Colonic mucosa (tissue), 4 donors: ENCODE measurements around the gene PPP2R5D. TPM values are rescaled to one million over a fixed set of nuclear protein-coding genes. Genes with fewer than 3 reads are reported as not detected.
"Not testable (repeated sequence)": the region's sequence is repeated elsewhere in the genome, so short reads cannot be mapped to it uniquely, and the experiment has no call there.

Experiments used
- DNase-seq: peaks from one replicate; pipeline ENCODE4 v3.0.0-alpha.2; 2020
- H3K27ac ChIP-seq: fragments of 200-600 bp; one replicate; pipeline ENCODE4 v1.8.0; 2021
- H3K27me3 ChIP-seq: fragments of 200-600 bp; one replicate; pipeline ENCODE4 v1.8.0; 2021
- H3K36me3 ChIP-seq: fragments of 200-600 bp; one replicate; pipeline ENCODE4 v1.8.0; 2021
- H3K4me1 ChIP-seq: fragments of 200-600 bp; one replicate; pipeline ENCODE4 v1.8.0; 2021; ENCODE audit warnings: mild to moderate bottlenecking
- H3K4me3 ChIP-seq: fragments of 200-600 bp; one replicate; pipeline ENCODE4 v1.8.0; 2021
- H3K9ac ChIP-seq, 2 donors: one replicate each; pipeline ENCODE4 v1.7.0; 2013; ENCODE audit warnings: control low read depth in 2 of 2, low read depth in 2 of 2, low read length in 2 of 2
- H3K9me3 ChIP-seq: fragments of 200-600 bp; one replicate; pipeline ENCODE4 v1.8.0; 2021
- CTCF ChIP-seq: fragments of 200-600 bp; IDR thresholded peaks from one replicate; pipeline ENCODE4 v1.8.0; 2022; ENCODE audit warnings: antibody characterized with exemption, mild to moderate bottlenecking
- intact Hi-C: fragments of 100-400 bp; cut with DNase I; formaldehyde crosslinking; loops from one replicate; pipeline ENCODE4 v1.14.1; 2022
- total RNA-seq, 2 donors: library from RNA; stranded (reverse); fragmentation: NEBNext Ultra II Directional in 1 of 2; extraction: Animal tissue kit (Norgen Biotek cat#: 25700) in 1 of 2; gene quantifications; one replicate each; pipeline ENCODE4 v1.2.1, GENCODE V29; 2021
- donor health status: healthy.
- donor health status: DM: no; HTN: no; CAD: no.
- donor health status: DM: no; HTN: no; CAD: no.

Gene PPP2R5D
- total RNA-seq, 2 donors from 2014 or later: 38.5 to 49.7 TPM

GRCh38 chr6:43040542-43041257 lies 56.3 kb downstream of the PPP2R5D start:
- H3K9me3 ChIP-seq: no peaks in the 10 kb centered on the region
- no peak for TF ChIP-seq CTCF
- intact Hi-C loops: no loop called here
- no peaks in the 10 kb centered on the region for H3K27me3 ChIP-seq
- H3K36me3 ChIP-seq: no peaks in the 10 kb centered on the region
- H3K4me3 ChIP-seq: no peak overlapping the region
- no peak overlapping the region for H3K27ac ChIP-seq
- no peak for DNase-seq
- no peak overlapping the region for H3K9ac ChIP-seq
- H3K4me1 ChIP-seq: no peaks in the 10 kb centered on the region

- intact Hi-C loops, H3K9me3 ChIP-seq, H3K9ac ChIP-seq, H3K36me3 ChIP-seq, H3K4me3 ChIP-seq, H3K4me1 ChIP-seq, DNase-seq, H3K27me3 ChIP-seq, H3K27ac ChIP-seq: not testable (repeated sequence)
These were observed 57.1 kb downstream of the PPP2R5D start for GRCh38 chr6:43041475-43041874.

GRCh38 chr6:43043310-43043709 lies 58.9 kb downstream of the PPP2R5D start:
- Histone ChIP-seq H3K27me3 (no peaks in the 10 kb centered on the region), H3K9ac (no peak overlapping the region), H3K4me1 (no peaks in the 10 kb centered on the region), H3K9me3 (no peaks in the 10 kb centered on the region), H3K4me3 (no peak overlapping the region), H3K36me3 (no peaks in the 10 kb centered on the region), H3K27ac (no peak overlapping the region)
- intact Hi-C loops: no loop called here
- TF ChIP-seq CTCF: no peak
- DNase-seq: no peak

GRCh38 chr6:43045371-43045930 lies 61.1 kb downstream of the PPP2R5D start:
- H3K9me3 ChIP-seq: no peaks in the 10 kb centered on the region
- H3K27me3 ChIP-seq: no peaks in the 10 kb centered on the region
- no peak overlapping the region for H3K9ac ChIP-seq
- no peak for DNase-seq
- no peak overlapping the region for H3K4me3 ChIP-seq
- no peaks in the 10 kb centered on the region for H3K36me3 ChIP-seq
- intact Hi-C loops: no loop called here
- no peak for TF ChIP-seq CTCF
- no peaks in the 10 kb centered on the region for H3K4me1 ChIP-seq
- H3K27ac ChIP-seq: no peak overlapping the region

GRCh38 chr6:43047998-43048397 lies 63.6 kb downstream of the PPP2R5D start:
- Histone ChIP-seq H3K9me3 (no peaks in the 10 kb centered on the region), H3K4me1 (peaks cover 7% of the 10 kb centered on the region), H3K36me3 (no peaks in the 10 kb centered on the region), H3K27ac (no peak overlapping the region), H3K9ac (no peak overlapping the region), H3K27me3 (no peaks in the 10 kb centered on the region), H3K4me3 (no peak overlapping the region)
- no peak for TF ChIP-seq CTCF
- DNase-seq: no peak
- intact Hi-C loops: no loop called here

GRCh38 chr6:43050981-43051380 lies 66.6 kb downstream of the PPP2R5D start:
- H3K9ac ChIP-seq: peak overlapping the region in 1 of 2 donors; percentile 27
- no peak for TF ChIP-seq CTCF
- no peak overlapping the region for H3K27ac ChIP-seq
- H3K4me1 ChIP-seq: peaks cover 7% of the 10 kb centered on the region
- H3K27me3 ChIP-seq: no peaks in the 10 kb centered on the region
- no peak overlapping the region for H3K4me3 ChIP-seq
- intact Hi-C loops: no loop called here
- DNase-seq: no peak
- H3K36me3 ChIP-seq: no peaks in the 10 kb centered on the region
- H3K9me3 ChIP-seq: no peaks in the 10 kb centered on the region
